Prostate gland (tissue), 2 donors: ENCODE results near the gene IGDCC3. TPM values are rescaled to one million over a fixed set of nuclear protein-coding genes. Genes with fewer than 3 reads are reported as not detected.
A peak's percentile ranks its signal among the peaks of the same experiment; 100 is the strongest.

Experiments
- DNase-seq: peaks from one replicate; pipeline ENCODE4 v3.0.0-alpha.2; 2019; ENCODE audit warnings: low spot score
- H3K27ac ChIP-seq, 2 donors: fragments of 200-600 bp; sonication (generic); 2 replicates each; pipeline ENCODE4 v1.5.1; 2017 to 2019
- H3K27me3 ChIP-seq: fragments of 200-600 bp; sonication (generic); replicated peaks from 2 replicates; pipeline ENCODE4 v1.5.1; 2019; ENCODE audit not compliant: insufficient read depth
- H3K36me3 ChIP-seq, 2 donors: fragments of 200-600 bp; sonication (generic); 1 replicate in 1 of 2; 2 replicates in 1 of 2; pipeline versions ENCODE4 v1.5.1 to v1.8.1; 2017 to 2019
- H3K4me1 ChIP-seq: fragments of 200-600 bp; sonication (generic); replicated peaks from 2 replicates; pipeline ENCODE4 v1.5.1; 2019
- H3K4me3 ChIP-seq, 2 donors: fragments of 200-600 bp; sonication (generic); 2 replicates each; pipeline ENCODE4 v1.5.1; 2017 to 2019
- H3K9me3 ChIP-seq: fragments of 200-600 bp; sonication (generic); 2 replicates; pipeline ENCODE4 v1.5.1; 2017
- POLR2A ChIP-seq: fragments of 450-650 bp; IDR thresholded peaks from one replicate; pipeline ENCODE4 v1.6.1; 2016; ENCODE audit warnings: antibody characterized with exemption, mild to moderate bottlenecking
- POLR2AphosphoS5 ChIP-seq: sonication (generic); formaldehyde crosslinking; IDR thresholded peaks from one replicate; pipeline ENCODE4 v1.6.1; 2017; ENCODE audit warnings: antibody characterized with exemption
- WGBS: methylation state at CpG from one replicate; pipeline ENCODE4 v1.1.5; 2018; 5-methylcytosine and 5-hydroxymethylcytosine counted together
- intact Hi-C: fragments of 100-400 bp; cut with DNase I; formaldehyde crosslinking; loops from one replicate; pipeline ENCODE4 v1.14.2; 2022
- total RNA-seq, 2 donors: library from RNA; depleted of rRNA; stranded (reverse); fragments of >200 nt; gene quantifications; one replicate each; pipeline ENCODE4 v1.1.0, GENCODE V29; 2016
- TF ChIP-seq, protein P1 (sequence below), 4 experiments: fragments of 200-600 bp in 2 of 4; fragments of 450-650 bp in 2 of 4; sonication (generic) in 2 of 4; IDR thresholded peaks; 1 replicate in 3 of 4; 2 replicates in 1 of 4; pipeline ENCODE4 v1.5.1; 2016 to 2019; ENCODE audit warnings: antibody characterized with exemption in 4 of 4, mild to moderate bottlenecking in 2 of 4, moderate library complexity in 2 of 4

The IGDCC3 gene
- total RNA-seq, 2 donors from 2014 or later: 0.05 to 2.7 TPM

DNA sequence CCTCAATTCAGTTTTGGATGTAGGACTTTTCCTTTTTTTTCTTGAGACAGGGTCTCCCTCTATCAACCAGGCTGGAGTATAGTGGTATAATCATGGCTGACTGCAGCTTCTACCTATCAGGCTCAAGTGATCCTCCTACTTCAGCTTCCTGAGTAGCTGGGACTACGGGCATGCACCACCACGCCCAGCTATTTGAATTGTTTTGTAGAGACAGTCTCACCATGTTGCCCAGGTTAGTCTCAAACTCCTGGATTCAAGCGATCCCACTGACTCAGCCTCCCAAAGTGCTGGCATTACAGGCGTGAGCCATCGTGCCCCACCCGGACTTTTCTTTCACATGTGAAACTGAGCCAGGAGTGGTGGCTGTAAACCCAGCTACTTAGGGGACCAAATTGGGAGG, 69.8 kb downstream of the IGDCC3 start:
- H3K4me1 ChIP-seq: no peaks in the 10 kb centered on the region
- no peak for DNase-seq
- no peaks in the 10 kb centered on the region for H3K36me3 ChIP-seq
- no peak overlapping the region for H3K4me3 ChIP-seq
- TF ChIP-seq, protein P1, sequence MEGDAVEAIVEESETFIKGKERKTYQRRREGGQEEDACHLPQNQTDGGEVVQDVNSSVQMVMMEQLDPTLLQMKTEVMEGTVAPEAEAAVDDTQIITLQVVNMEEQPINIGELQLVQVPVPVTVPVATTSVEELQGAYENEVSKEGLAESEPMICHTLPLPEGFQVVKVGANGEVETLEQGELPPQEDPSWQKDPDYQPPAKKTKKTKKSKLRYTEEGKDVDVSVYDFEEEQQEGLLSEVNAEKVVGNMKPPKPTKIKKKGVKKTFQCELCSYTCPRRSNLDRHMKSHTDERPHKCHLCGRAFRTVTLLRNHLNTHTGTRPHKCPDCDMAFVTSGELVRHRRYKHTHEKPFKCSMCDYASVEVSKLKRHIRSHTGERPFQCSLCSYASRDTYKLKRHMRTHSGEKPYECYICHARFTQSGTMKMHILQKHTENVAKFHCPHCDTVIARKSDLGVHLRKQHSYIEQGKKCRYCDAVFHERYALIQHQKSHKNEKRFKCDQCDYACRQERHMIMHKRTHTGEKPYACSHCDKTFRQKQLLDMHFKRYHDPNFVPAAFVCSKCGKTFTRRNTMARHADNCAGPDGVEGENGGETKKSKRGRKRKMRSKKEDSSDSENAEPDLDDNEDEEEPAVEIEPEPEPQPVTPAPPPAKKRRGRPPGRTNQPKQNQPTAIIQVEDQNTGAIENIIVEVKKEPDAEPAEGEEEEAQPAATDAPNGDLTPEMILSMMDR (IDR thresholded peaks at IDR 0.05): no peak
- TF ChIP-seq POLR2AphosphoS5 (no peak), POLR2A (no peak)
- H3K9me3 ChIP-seq: no peaks in the 10 kb centered on the region
- intact Hi-C loops: no loop called here
- no peak overlapping the region for H3K27ac ChIP-seq
- no peaks in the 10 kb centered on the region for H3K27me3 ChIP-seq
- 83% methylated on average over 6 of the region's 6 CpGs for WGBS

DNA sequence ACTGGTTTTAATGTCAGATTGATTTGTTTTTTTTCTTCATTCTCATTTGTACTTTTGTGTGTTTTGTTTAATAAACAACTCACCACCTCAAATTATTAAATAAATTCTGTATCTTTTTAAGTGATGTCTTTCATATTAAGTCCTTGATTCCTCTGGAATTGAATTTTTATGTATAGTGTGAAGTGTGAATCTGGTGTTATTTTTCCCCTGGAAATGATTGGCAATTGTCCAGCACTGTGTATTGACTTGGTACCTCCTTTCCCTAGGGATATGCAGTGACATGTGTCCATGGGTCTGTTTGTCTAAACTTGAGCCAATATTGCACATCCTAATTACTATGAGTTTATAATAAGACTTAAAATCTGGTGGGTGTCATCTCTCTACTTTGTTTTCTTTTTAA, 71.3 kb downstream of the IGDCC3 start:
- Histone ChIP-seq H3K27ac (no peak overlapping the region), H3K4me3 (no peak overlapping the region), H3K9me3 (no peaks in the 10 kb centered on the region), H3K27me3 (no peaks in the 10 kb centered on the region), H3K4me1 (no peaks in the 10 kb centered on the region), H3K36me3 (no peaks in the 10 kb centered on the region)
- DNase-seq: no peak
- TF ChIP-seq POLR2A (no peak), POLR2AphosphoS5 (no peak)
- TF ChIP-seq, protein P1 (IDR thresholded peaks at IDR 0.05): no peak
- intact Hi-C loops: no loop called here

DNA sequence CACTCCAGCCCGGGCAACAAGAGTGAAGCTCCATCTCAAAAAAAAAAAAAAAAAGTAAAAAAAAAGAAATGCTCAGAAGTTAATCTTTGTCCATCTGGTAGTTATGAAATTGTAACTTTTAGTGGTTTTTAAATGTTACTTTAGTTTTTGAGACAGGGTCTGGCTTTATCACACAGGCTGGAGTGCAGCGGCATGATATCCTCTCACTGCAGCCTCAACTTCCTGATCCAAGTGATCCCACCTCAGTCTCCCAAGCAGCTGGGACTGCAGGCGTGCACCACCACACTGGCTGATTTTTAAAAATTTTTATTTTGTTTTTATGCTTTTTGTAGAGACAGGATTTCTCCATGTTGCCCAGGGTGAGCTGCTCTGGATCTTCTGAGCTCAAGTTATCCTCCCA, 72.0 kb downstream of the IGDCC3 start:
- H3K4me3 ChIP-seq: no peak overlapping the region
- intact Hi-C loops: no loop called here
- H3K27ac ChIP-seq: no peak overlapping the region
- 88% methylated on average over 3 of the region's 3 CpGs for WGBS
- H3K9me3 ChIP-seq: no peaks in the 10 kb centered on the region
- no peaks in the 10 kb centered on the region for H3K36me3 ChIP-seq
- no peaks in the 10 kb centered on the region for H3K4me1 ChIP-seq
- TF ChIP-seq POLR2A (no peak), POLR2AphosphoS5 (no peak)
- TF ChIP-seq, protein P1 (IDR thresholded peaks at IDR 0.05): no peak
- no peak for DNase-seq
- no peaks in the 10 kb centered on the region for H3K27me3 ChIP-seq

DNA sequence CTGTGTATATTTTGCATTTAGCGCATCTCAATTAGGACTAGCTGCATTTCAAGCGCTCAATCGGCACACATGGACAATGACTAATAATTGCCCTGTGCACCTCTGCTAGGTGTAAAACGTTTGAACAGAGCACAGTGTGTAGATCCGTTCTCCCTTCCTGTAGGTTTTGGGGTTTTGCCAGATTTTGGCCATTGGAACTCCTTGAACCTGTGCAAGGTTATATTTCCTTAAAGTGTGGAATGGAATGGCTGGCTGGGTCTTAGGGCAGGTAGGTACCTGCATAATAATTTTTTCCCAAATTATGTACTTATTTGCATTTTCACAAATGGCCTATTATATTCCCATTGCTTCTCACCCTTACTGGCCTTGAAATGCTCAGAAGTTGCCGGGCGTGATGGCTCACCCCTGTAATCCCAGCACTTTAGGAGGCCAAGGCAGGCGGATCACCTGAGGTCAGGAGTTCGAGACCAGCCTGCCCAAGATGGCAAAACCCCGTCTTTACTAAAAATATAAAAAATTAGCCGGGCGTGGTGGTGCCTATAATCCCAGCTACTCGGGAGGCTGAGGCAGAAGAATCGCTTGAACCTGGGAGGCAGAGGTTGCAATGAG, 72.5 kb downstream of the IGDCC3 start:
- WGBS: 52% methylated on average over 14 of the region's 14 CpGs
- peak overlapping the region in 1 of 2 donors; percentile 45 for H3K4me3 ChIP-seq
- intact Hi-C loops: no loop called here
- TF ChIP-seq POLR2A: no peak
- TF ChIP-seq, protein P1 (IDR thresholded peaks at IDR 0.05): no peak
- TF ChIP-seq POLR2AphosphoS5: no peak
- no peaks in the 10 kb centered on the region for H3K9me3 ChIP-seq
- H3K27ac ChIP-seq: peak overlapping the region; percentile 84 to 87
- peak; percentile 22 for DNase-seq
- H3K36me3 ChIP-seq: no peaks in the 10 kb centered on the region
- no peaks in the 10 kb centered on the region for H3K4me1 ChIP-seq
- no peaks in the 10 kb centered on the region for H3K27me3 ChIP-seq

DNA sequence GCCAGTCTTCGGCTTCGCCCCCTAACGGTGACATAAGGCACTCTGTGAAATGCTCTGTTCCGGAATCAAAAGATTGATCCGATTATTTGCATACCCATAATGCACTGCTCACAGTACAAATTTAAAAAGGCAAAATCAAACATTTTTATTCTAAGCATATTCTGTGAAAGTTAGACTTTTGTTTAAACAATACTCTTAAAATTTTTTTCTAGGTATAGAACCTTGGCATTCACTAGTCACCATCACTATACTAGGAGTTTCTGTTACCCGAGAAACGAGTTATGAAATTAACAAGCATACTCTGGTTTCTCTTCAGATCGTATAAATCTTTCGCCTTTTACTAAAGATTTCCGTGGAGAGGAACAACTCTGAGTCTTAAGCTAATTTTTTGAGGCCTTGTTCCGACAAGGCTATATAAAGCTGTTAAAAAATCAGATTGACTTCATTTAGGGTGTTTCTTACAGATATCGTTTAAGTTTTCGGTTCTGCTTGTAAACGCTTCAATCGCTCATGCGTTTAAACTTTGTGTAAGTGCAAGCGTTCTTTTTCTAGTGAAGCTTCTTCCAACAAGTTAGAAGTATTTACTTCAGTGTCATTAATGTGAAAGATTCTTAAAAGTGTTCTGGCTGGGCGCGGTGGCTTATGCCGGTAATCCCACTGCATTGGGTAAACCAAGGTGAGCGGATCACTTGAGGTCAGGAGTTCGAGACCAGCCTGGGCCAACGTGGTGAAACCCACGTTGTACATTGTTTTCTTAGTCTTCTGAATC, 73.2 kb downstream of the IGDCC3 start, which contains the start of gene RNU5B-1:
RNU5B-1 (plus strand) TSS at position 297 of the 769 bp plus-strand sequence.
- Histone ChIP-seq H3K4me1 (no peaks in the 10 kb centered on the region), H3K9me3 (no peaks in the 10 kb centered on the region), H3K36me3 (no peaks in the 10 kb centered on the region), H3K27me3 (no peaks in the 10 kb centered on the region), H3K27ac (peak within 1 kb of the TSS; percentile 84 to 87), H3K4me3 (peak within 1 kb of the TSS; percentile 40 to 45)
- under 1% methylated on average over 24 of the region's 24 CpGs for WGBS
- intact Hi-C loops: no loop called here
- peak; percentile 66 for DNase-seq
- TF ChIP-seq POLR2AphosphoS5 (peak; percentile 89), POLR2A (peak; percentile 88)
- TF ChIP-seq, protein P1 (IDR thresholded peaks at IDR 0.05): peak; percentile 61 to 88 (median 80)
